HG02970 (cell line): ENCODE measurements around the gene DGCR8.

Experiments used
- ATAC-seq: cut with Tn5 transposase; IDR thresholded peaks from one replicate; pipeline ENCODE4 v1.9.1; 2021; ENCODE audit warnings: mild to moderate bottlenecking, moderate library complexity, moderate number of reproducible peaks; ENCODE audit not compliant: unreplicated experiment, low FRiP score

DGCR8 gene

DNA sequence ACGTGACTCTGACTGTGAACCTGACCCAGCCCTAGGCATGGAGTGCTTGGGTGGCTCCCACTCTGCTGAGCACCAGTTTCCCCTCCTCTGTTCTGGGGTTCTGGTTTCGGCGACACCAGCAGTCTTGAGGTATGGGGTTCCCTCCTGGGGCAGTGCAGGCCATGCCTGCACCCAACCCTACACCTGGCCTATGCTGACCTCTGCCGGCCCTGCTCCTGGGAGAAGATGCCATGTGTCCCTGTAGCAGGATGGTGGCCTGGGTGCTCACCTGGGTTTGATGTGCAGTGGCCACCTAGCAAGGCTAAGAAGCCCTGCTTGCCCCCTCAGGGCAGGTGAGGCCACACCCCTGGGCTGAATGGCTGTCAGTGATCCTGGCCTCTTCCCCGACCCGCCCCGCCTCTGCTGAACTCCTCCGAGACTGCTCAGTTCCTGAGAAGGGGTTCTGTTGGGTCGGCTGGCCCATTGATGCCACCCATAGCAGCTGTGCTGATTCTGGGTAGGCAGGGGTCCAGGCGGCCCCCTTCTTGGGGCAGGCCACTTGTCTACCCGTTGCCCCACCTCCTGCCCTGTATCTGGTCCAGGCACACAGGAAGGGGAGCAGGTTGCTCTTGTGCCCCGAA is 54.0 kb downstream of the DGCR8 start:
- ATAC-seq: no peak

DNA sequence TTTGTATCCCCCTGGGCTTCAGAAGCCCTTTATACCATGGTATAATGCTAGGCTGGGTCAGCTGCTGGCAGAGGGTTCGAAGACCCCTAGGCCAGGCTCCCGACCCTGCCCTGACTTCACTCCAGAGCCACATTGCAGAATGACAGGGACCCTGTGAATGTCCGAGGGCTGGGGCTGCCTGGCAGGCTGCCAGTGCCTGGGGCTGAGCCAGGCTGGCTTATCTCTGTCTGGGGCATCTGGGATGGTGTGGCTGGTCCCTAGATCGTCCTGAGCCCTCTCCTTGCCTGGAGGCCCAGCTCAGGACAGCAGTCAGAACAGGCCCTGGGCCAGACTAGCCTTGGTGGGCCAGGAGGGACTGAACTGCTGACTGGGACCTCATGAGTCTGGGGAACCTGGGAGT is 55.2 kb downstream of the DGCR8 start:
- ATAC-seq: no peak

DNA sequence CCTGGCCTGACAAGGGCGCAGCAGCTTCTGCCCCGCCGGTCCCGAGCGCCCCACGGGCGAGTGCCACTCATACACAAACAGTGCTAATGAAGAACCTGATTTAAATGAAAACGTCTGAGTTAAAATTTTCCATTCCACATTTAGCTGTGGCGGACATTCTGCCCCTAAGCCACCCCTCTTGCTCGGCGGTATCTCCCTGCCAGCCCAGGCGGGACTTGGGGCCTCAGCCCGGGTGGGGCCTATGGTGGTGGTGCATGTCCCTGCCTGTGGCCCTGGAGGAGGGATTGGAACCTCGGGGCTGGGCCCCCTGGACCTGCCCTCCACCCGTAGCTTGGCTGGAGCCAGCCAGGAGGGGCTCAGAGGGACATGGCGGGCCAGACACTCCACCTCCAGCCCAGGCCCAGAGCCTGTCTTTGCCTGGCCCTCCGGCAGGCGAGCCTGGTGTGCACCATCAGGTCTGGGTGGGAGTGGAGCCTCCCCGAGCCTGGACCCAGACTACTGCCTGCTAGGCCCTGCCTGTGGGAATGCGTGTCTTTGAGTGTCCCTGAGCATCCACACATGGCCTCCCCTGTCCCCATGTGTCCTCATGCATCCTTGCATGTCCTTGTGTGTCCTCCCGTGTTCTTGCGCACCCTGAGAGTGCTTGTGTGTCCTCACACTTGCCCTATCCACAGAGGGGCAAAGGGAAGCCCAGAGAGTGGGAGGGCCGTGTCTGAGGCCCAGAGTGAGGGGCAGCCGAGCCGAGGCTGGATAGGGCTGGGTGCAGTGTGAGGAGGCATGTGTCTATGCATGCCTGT is 56.0 kb downstream of the DGCR8 start:
- ATAC-seq: no peak

DNA sequence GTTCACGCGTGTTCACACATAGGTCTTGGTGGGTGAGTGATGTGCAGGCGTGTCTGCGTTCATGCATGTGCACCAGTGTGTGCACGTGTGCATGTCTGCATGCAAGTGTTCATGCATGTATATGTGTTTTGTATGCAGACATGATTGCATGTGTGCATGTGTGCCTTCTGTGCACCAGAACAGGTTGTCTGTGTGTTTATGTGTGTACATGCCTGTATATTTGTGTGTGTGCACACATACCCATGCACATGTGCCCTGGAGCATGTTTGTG is 56.5 kb downstream of the DGCR8 start:
- ATAC-seq: no peak

DNA sequence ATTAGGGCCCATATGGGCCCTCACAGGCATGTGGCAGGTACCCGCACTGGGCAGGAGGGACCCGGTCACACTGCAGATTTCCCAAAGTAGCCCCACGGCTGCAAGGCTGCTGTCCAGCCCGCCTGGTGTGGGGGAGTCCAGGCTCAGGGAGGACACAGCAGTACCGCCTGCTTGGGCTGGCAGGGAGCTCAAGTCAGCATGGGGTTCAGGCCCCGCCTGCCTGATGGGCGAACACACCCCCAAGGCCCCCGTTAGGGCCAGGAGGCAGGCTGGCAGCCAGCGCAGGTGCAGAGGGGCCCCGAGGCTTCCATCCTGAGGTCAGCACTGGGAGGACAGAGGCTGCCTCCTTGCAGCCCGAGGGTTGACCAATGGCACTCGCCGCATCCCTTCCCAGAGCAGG is 57.1 kb downstream of the DGCR8 start:
- no peak for ATAC-seq

DNA sequence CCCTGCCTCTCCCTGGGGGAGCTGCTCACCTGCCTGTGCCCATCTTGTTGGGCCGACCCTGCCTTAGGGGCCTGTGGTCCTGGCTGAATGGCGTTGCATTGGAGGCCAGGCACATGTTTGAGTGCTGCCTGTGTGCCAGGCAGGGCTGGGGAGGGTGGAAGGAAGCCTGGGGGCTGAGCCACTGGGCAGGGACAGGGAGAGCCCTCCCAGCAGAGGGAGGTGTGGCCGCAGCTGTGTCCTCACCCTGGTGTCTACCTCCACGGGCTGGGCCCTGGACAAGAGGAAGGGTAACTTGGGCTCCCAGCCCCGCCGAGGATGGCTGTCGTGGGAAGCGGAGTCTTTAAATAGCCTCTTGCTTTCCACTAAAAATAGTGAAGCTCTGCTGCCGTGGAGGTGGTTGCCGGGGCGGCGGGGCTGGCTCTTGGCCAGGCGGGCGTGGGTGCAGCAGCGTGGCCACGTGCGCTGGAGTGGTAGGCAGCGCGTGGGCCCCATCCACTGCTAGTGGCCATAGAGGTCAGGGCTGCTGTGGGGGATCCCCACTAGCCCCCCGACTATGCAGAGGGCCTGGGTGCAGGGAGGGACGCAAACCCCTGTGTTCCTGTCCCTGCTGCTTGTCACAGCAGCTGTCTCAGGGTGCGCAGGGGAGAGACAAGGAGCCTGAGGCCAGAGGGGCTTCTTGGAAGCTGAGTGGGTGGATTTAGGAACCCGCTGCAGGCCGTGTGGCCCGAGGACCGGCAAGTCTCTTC is 57.8 kb downstream of the DGCR8 start:
- no peak for ATAC-seq

DNA sequence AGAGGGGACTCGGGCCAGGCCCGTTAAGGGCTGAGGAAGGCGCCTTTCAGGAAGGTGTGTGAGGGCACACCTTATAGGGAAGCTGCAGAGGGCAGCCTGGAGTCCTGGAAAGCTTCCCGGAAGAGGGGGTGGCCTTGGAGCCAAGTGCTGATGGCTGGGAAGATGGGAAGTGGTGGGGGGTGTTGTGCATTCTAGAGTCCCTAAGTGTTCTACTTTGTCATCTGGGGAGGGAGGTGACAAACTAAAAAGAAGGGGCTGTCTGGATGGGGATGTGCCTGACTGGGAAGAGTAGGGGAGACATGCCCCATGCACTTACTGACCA is 58.3 kb downstream of the DGCR8 start:
- no peak for ATAC-seq

DNA sequence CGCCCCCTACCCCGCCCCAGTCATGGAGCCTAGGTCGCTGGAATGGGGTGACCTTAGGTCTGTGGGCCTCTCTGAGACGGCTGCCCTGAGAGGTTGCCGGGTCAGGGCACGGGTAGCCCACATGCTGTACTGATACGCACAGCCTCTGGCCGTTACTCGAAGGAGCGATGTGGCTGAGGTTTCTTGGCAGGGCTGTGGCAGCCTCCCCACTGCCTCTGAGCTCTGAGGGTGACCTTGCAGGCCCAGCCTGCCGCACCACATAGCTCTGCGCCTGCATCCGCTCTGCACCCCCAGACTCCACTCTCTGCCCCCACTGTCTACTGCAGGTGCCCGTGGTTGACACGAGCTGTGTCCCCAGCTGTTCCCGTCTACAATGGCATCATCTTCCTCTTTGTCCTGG is 58.8 kb downstream of the DGCR8 start:
- ATAC-seq: no peak

DNA sequence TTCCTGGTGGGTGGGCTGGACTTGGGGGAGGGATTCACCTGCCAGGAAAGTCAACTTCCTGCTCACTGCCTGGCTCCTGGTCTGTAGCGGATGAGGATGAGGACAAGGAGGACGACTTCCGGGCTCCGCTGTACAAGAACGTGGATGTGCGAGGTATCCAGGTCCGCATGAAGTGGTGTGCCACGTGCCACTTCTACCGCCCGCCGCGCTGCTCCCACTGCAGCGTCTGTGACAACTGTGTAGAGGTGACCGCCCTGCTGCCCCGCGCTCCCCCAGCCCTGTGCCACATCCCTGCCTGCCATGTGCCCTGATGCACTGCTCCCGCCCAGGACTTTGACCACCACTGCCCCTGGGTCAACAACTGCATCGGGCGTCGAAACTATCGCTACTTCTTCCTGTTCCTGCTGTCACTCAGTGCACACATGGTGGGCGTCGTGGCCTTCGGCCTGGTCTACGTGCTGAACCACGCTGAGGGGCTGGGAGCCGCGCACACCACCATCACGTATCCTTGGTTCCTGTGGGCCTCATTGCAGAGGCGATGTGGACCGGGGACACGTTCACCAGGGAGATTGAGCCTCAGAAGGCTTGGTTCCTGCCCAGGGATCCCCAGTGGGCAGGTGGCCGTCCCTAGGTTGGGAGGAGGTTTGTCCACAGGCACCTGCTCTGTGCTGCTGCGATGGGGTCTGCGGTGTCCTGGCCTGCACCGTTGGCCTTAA is 59.5 kb downstream of the DGCR8 start:
- ATAC-seq: no peak

DNA sequence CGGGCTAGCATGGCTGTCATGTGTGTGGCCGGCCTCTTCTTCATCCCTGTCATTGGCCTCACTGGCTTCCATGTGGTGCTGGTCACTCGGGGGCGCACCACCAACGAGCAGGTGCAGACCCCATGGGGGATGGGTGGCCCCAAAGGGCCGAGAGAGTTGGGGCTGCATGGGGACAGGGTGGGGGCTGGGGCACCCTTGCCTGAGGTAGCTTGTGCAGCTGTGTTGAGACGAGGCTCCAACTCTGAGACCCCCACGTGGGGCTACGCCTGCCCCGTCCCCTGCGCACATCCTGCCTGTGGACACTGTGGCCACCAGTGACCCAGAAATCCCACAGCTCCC is 60.0 kb downstream of the DGCR8 start:
- no peak for ATAC-seq

DNA sequence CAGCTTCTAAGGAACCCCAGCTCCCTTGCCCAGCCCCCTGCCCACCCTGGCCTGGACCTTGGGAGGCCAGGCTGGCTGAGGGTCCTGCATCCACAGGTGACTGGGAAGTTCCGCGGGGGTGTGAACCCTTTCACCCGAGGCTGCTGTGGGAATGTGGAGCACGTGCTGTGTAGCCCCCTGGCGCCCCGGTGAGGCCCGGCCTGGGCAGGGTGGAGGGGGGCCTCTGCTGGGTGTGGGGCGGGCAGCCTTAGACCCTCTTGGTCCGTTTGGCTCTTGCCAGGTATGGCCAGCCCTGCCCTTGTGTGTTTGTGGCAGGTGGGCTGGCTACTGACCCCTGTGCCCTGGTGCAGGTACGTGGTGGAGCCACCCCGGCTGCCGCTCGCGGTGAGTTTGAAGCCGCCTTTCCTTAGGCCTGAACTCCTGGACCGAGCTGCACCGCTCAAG is 60.5 kb downstream of the DGCR8 start:
- ATAC-seq: no peak

DNA sequence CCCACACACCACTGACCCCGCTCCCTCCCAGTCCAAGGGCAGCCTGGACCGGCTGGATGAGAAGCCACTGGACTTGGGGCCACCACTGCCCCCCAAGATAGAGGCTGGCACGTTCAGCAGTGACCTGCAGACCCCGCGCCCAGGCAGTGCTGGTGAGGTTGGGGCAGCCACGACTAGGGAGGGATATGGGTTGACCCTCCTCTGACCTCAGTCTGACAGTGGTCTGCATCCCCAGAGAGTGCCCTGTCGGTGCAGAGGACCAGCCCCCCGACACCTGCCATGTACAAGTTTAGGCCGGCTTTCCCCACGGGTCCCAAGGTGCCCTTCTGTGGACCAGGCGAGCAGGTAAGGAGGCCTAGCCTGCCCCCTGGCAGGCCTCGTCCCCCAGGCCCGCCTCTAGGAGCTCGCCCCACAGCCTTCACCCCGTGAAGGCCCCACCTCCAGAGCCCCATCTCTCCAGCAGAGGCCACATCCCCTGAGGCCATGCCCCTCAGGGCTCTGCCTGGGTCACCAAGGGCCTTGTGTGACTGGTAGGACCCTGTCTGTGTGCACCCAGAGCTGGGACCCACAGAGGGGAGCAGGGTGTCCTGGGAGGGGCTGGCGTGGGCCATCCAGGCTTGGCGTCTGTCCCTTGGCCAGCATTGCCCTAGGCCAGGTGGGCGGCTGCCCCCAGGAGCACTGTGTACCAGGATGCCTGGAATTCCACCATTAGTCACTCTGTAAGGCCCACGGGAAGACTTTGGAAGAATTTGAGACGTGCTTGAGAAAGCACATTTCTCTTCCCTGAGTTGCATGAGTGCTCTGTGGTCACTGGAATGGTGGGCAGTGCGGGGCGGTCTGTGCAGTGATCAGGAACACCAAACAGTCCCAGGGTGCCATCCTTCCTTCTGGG is 61.4 kb downstream of the DGCR8 start:
- ATAC-seq: no peak

DNA sequence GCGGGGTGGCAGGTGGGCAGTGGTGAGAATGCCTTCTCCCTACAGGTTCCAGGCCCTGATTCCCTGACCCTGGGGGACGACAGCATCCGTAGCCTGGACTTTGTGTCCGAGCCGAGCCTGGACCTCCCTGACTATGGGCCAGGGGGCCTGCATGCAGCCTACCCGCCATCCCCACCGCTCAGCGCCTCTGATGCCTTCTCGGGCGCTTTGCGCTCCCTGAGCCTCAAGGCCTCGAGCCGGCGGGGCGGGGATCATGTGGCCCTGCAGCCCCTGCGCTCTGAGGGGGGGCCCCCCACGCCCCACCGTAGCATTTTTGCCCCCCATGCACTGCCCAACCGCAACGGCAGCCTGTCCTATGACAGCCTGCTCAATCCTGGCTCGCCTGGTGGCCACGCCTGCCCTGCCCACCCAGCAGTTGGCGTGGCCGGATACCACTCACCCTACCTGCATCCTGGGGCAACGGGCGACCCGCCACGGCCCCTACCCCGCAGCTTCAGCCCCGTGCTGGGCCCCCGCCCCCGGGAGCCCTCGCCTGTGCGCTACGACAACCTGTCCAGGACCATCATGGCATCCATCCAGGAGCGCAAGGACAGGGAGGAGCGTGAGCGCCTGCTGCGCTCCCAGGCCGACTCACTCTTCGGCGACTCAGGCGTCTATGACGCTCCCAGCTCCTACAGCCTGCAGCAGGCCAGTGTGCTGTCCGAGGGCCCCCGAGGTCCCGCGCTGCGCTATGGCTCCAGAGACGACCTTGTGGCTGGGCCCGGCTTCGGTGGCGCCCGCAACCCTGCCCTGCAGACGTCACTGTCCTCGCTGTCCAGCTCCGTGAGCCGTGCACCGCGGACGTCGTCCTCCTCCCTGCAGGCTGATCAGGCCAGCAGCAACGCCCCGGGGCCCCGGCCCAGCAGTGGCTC is 62.9 kb downstream of the DGCR8 start:
- ATAC-seq: no peak

DNA sequence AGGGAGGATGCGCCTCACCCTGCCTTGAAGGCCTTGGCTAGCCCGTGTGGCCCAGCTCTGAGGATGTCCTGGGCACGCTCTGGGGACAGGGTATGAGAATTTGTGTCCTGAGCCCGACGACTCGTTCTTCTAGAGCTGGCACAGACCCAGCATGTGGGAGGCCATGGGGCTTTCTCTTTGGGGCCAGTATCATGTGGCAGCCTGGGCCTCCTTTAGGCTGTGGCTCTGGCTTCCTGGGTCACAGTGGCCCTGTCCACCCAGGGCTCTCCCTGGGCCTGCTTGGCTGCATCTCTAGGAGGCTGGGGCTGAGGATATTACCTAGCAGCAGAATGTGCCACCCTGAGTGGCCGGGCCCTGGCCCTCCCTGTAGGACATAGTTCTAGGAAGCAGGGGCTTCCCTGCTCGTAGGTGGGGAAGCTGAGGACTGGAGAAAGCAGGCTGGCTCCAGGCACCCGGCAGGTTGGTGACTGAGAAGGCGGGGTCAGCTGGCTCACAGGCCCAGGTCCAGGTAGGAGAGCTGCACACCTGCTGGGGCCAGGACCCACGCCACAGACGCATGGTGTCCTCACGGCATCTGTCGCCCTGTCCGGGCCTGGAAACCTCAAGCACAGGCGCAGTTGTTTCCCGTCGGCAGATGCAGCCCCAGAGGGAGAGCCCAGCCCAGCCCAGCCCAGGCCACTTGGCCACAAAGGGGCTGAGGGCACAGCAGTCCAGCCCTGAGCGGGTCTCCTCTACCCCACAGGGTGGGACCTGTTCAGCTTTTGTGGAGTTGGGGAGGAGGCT is 64.0 kb downstream of the DGCR8 start:
- no peak for ATAC-seq

DNA sequence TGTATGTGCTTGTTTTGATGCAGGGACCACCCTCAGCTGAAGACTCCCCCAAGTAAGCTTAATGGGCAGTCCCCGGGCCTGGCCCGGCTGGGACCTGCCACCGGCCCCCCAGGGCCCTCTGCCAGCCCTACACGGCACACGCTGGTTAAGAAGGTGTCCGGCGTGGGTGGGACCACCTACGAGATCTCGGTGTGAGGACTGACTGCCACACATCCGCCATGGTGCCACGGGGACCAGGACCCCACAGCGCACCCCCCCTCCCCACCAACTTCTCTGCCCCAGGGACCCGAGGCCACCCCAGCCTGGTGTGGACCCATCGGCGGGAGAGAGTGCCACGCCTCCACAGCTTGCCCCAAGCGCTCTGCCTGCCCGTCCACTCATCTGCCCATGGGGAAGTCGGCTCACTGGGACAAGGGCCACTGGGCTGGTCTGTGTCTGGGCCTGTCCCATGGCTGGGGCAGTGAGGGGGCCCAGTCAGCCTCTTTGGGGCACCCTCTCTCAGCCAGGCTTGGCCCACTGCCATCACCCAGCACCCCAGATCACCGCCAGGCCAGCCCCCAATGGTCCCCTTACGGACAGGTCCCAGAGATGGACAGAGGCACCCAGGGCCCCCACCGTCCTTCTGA is 65.3 kb downstream of the DGCR8 start:
- ATAC-seq: no peak

DNA sequence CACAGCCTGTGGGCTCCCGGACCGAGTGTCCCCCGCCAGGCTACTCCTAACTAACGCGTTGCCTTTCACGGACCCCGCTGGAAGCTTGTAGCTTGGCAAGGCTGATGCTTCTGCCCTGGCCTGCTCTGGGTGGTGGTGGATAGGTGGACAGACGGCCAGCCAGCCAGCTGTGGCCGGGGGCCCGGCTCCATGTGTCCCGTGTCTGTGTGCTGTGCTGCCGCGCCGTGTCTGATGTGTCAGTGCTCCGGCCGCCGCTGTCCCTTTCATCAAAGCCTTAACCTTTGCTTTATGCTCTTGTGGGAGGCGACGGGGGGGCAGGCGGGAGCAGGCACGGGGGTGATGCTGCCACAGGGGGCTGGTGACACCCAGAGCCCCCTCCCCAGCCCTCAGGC is 65.8 kb downstream of the DGCR8 start:
- ATAC-seq: no peak

DNA sequence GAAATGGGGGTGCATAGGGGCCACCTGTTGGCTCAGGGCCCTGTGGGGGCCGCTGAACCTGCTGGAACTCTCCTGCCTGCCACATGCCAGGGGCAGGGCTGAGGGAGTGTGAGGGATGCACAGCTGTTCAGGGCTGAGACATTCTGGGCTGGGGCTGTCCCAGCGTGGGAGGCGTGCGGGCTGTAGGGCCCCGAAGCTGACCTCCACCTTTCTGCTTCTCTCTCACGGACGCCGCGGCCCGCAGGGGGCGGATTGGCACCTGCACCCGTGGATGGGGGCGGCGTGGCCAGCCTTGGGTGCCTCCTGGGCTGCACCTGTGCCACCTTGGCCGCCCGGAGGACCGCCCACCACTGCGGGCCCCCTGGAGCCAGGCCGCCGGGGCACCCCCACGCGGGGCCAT is 66.7 kb downstream of the DGCR8 start:
- no peak for ATAC-seq

DNA sequence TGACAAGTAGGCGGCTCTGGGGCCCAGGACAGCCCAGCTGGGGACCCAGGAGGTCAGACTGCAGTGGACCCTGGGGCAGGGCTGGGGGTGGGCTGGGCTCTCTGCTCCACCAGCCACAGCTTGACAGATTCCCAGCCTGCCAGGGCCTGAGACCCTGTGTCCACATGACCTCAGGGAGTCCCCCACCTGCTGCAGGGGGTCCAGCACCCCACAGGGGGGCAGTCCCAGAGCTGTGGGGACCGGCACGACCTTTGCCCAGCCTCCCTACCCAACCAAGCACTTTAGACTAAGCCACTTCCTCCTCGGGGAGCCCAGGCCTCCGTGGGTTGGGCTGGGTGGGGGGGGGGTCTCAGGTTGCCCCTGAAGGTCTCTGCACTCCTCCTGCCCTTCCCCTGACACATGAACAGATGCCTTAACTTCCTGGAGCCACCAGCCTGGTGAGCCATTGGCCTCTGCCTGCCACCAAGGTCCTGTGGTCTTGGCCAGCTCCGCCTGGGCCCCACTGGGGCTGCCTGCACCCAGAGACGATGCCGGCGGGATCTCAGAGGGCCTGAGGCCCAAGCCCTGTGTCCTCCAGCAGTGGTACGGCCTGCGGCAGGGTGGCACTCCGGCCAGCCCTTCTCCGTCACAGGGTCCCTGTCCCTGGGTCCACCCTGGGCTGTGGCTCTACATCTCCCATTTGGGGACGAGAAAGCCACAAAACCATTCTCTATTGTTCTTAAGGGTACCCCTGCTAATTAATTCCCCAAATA is 67.4 kb downstream of the DGCR8 start:
- no peak for ATAC-seq
